ENCODE results near the gene STIM2.

STIM2 gene

DNA sequence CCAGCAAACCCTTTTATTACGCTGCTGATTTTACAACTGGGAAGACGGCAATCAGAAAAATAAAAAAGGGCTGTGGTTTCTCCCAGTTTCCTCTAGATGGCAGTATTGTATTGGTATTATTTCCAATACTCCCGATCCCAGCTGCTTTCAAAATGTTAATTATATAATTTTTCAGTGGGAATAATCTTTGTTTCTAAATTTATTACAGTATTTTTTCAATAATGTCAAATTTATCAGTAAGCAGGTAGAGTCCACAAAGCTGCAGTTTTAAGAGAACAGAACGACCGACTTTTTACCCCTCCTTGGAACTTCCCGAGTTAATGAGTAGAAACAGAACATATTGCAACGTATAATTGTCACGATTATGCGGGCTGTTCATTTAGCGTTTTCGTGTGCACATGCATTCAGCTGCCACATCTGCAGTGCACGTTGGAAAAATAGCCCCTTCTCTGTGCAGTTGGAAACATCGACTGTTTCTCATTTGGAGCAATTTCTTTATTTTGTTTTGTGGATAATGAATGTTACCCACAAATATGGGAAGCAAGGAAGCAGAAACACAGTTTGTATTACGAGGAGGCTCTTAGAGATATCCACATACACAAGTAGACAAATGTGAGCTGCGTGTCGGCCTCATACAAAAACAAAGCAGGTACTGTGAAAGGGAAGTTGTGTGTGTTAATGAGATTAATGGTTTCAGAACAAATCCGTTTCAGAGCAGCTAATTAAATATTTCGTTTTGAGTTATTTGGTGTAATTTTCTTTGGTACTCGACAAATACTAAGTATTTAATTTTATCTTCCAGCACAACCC is 188.0 kb downstream of the STIM2 start:
- DNase-seq: no peak

GRCh38 chr4:27049239-27049829 is 188.7 kb downstream of the STIM2 start:
- DNase-seq: no peak

DNA sequence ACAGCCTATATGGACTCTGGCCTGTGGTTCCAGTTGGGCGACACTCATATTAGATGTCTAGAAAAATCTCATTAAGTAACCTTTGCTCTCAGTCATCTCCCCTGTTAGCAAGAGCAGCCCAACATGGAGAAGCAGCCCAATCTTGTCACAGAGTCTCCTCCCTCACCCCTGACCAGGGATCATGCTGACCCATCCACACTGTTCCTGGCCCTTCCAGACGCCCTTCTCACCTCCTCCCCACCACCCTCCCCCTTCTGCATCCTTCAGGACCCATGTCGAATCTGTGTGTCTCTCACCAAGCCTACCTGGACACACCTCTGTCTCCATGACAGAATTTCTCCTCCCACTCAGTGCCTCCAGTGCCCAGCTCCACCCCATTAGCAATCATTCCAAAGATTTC is 190.1 kb downstream of the STIM2 start:
- DNase-seq: no peak

- DNase-seq: no peak
Measured at GRCh38 chr4:27055221-27055760, 194.7 kb downstream of the STIM2 start.

DNA sequence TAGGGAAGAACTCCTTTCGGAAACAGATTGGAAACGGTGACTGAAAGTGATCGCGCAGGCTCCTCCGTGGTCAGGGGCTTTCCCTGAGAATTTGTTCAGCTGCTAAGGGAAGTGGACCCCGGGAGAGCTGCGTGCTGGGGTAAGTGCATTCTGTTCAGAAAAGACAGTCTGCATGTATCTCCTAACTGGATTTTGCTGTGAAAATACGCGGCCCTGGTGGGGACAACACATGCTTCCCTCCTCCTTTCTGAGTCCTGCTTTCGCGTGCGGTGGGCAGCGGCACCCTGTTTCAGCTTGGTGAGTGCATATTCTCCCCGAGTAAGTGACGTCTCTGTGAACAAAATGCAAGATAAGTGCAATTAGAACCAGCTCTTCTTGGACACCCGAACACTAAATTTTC is 195.6 kb downstream of the STIM2 start:
- no peak for DNase-seq

DNA sequence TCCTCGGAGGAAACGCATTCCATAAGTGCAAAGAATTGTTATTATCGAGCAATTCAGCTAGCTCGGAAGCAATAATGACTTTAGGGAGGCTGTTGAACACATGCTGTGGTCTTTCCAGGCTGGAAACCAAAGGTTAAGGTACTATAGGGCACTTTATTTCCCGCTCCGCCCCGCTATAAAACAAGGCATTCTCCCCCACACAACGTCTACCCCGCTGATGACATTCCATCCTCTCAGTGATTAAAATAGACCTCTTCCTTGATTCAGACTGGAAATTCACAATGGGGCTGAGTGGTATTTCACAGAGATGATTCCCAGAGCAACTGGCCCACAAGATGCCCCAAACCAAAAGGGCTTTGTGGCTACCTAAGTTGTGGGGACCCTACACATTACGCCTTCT is 196.4 kb downstream of the STIM2 start:
- DNase-seq: no peak

- DNase-seq: no peak
Measured at GRCh38 chr4:27057662-27058061, 197.0 kb downstream of the STIM2 start.

GRCh38 chr4:27058819-27059406 is 198.3 kb downstream of the STIM2 start:
- no peak for DNase-seq

GRCh38 chr4:27059446-27059845 is 198.8 kb downstream of the STIM2 start:
- no peak for DNase-seq

GRCh38 chr4:27062256-27062655 is 201.6 kb downstream of the STIM2 start:
- DNase-seq: no peak

DNA sequence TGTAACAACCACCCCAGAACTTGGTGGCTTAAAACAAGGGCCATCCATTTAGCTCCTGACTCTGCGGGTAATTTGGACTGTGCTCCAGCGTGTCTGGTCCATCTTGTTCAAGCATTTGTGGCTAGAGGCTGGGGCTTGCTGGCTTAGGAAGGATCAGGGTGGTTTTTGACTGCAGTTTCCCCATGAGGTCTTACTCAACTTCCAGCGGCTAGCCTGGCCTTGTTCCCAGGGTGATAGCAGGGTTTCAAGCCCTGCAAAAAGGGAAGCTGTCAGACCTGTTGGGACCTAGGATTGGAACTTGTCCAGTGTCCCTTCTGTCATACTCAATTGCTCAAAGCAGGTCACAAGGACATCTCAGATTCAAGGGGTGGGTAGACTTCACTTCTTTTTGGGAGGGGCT is 205.9 kb downstream of the STIM2 start:
- no peak for DNase-seq

- DNase-seq: no peak
Measured at GRCh38 chr4:27068151-27068867, 207.7 kb downstream of the STIM2 start.
